ENCODE results near the gene FBF1.
"Not testable (repeated sequence)": the region's sequence is repeated elsewhere in the genome, so short reads cannot be mapped to it uniquely, and the experiment has no call there.

Gene FBF1

GRCh38 chr17:75970011-75970523 is 29.2 kb upstream of the FBF1 start:
- Mint-ChIP-seq H3K27me3 (no peaks in the 10 kb centered on the region), H3K4me1 (peaks cover 25% of the 10 kb centered on the region), H3K36me3 (peaks cover 8% of the 10 kb centered on the region), H3K27ac (no peak overlapping the region), H3K9me3 (no peaks in the 10 kb centered on the region), H3K4me3 (no peak overlapping the region)

GRCh38 chr17:75969044-75969443 is 28.2 kb upstream of the FBF1 start:
- not testable (repeated sequence) for H3K27ac Mint-ChIP-seq, H3K9me3 Mint-ChIP-seq, H3K36me3 Mint-ChIP-seq, H3K27me3 Mint-ChIP-seq, H3K4me3 Mint-ChIP-seq
- H3K4me1 Mint-ChIP-seq: peaks cover 29% of the 10 kb centered on the region

GRCh38 chr17:75965468-75965867 is 24.6 kb upstream of the FBF1 start:
- Mint-ChIP-seq H3K27ac (no peak overlapping the region), H3K4me1 (peaks cover 13% of the 10 kb centered on the region), H3K36me3 (peaks cover 2% of the 10 kb centered on the region), H3K9me3 (no peaks in the 10 kb centered on the region), H3K4me3 (no peak overlapping the region), H3K27me3 (no peaks in the 10 kb centered on the region)

- H3K27ac Mint-ChIP-seq: no peak overlapping the region
- H3K36me3 Mint-ChIP-seq: peaks cover 9% of the 10 kb centered on the region
- peaks cover 13% of the 10 kb centered on the region for H3K4me1 Mint-ChIP-seq
- H3K9me3 Mint-ChIP-seq: no peaks in the 10 kb centered on the region
- no peaks in the 10 kb centered on the region for H3K27me3 Mint-ChIP-seq
- H3K4me3 Mint-ChIP-seq: no peak overlapping the region
Observed at GRCh38 chr17:75959839-75960511, 19.1 kb upstream of the FBF1 start.

- H3K4me3 Mint-ChIP-seq: no peak overlapping the region
- H3K36me3 Mint-ChIP-seq: peaks cover 9% of the 10 kb centered on the region
Observed at GRCh38 chr17:75959051-75959838, 18.4 kb upstream of the FBF1 start.

GRCh38 chr17:75950855-75951554 is 10.2 kb upstream of the FBF1 start:
- peaks cover 9% of the 10 kb centered on the region for H3K36me3 Mint-ChIP-seq
- no peaks in the 10 kb centered on the region for H3K4me1 Mint-ChIP-seq
- no peak overlapping the region for H3K27ac Mint-ChIP-seq
- no peaks in the 10 kb centered on the region for H3K9me3 Mint-ChIP-seq
- no peaks in the 10 kb centered on the region for H3K27me3 Mint-ChIP-seq
- no peak overlapping the region for H3K4me3 Mint-ChIP-seq

More at GRCh38 chr17:75959051-75959838, 18.4 kb upstream of the FBF1 start:
- H3K27me3 Mint-ChIP-seq: no peaks in the 10 kb centered on the region
- H3K9me3 Mint-ChIP-seq: no peaks in the 10 kb centered on the region
- peaks cover 9% of the 10 kb centered on the region for H3K4me1 Mint-ChIP-seq
- no peak overlapping the region for H3K27ac Mint-ChIP-seq

GRCh38 chr17:75950421-75950820 is 9.6 kb upstream of the FBF1 start:
- H3K27ac Mint-ChIP-seq: no peak overlapping the region
- no peak overlapping the region for H3K4me3 Mint-ChIP-seq
- H3K27me3 Mint-ChIP-seq: no peaks in the 10 kb centered on the region
- H3K9me3 Mint-ChIP-seq: no peaks in the 10 kb centered on the region
- no peaks in the 10 kb centered on the region for H3K4me1 Mint-ChIP-seq
- peaks cover 9% of the 10 kb centered on the region for H3K36me3 Mint-ChIP-seq

- peaks cover 5% of the 10 kb centered on the region for H3K36me3 Mint-ChIP-seq
- H3K27ac Mint-ChIP-seq: no peak overlapping the region
- no peaks in the 10 kb centered on the region for H3K9me3 Mint-ChIP-seq
Observed at GRCh38 chr17:75945211-75945610, 4.4 kb upstream of the FBF1 start.

GRCh38 chr17:75943491-75943890 is 2.6 kb upstream of the FBF1 start:
- Mint-ChIP-seq H3K4me1 (peaks cover 12% of the 10 kb centered on the region), H3K9me3 (no peaks in the 10 kb centered on the region), H3K27ac (no peak overlapping the region), H3K36me3 (peaks cover 2% of the 10 kb centered on the region), H3K27me3 (no peaks in the 10 kb centered on the region), H3K4me3 (no peak overlapping the region)

More at GRCh38 chr17:75945211-75945610, 4.4 kb upstream of the FBF1 start:
- H3K4me1 Mint-ChIP-seq: peaks cover 10% of the 10 kb centered on the region
- H3K4me3 Mint-ChIP-seq: no peak overlapping the region
- H3K27me3 Mint-ChIP-seq: no peaks in the 10 kb centered on the region

- no peaks in the 10 kb centered on the region for H3K27me3 Mint-ChIP-seq
- no peaks in the 10 kb centered on the region for H3K36me3 Mint-ChIP-seq
- peaks cover 12% of the 10 kb centered on the region for H3K4me1 Mint-ChIP-seq
- H3K4me3 Mint-ChIP-seq: no peak overlapping the region
- H3K9me3 Mint-ChIP-seq: no peaks in the 10 kb centered on the region
- H3K27ac Mint-ChIP-seq: no peak overlapping the region
Observed at GRCh38 chr17:75942473-75942872, 1.6 kb upstream of the FBF1 start.

- Mint-ChIP-seq H3K4me3 (peak overlapping the region; percentile 92), H3K4me1 (peaks cover 12% of the 10 kb centered on the region), H3K27me3 (no peaks in the 10 kb centered on the region), H3K27ac (peak overlapping the region; percentile 72), H3K9me3 (no peaks in the 10 kb centered on the region), H3K36me3 (no peaks in the 10 kb centered on the region)
Observed at GRCh38 chr17:75941442-75941819, 589 bp upstream of the FBF1 start.

GRCh38 chr17:75937652-75938051 is 3.2 kb downstream of the FBF1 start:
- Mint-ChIP-seq H3K36me3 (no peaks in the 10 kb centered on the region), H3K4me3 (no peak overlapping the region), H3K4me1 (peaks cover 12% of the 10 kb centered on the region), H3K9me3 (no peaks in the 10 kb centered on the region), H3K27ac (no peak overlapping the region), H3K27me3 (no peaks in the 10 kb centered on the region)

GRCh38 chr17:75933808-75934207 is 7.0 kb downstream of the FBF1 start:
- Mint-ChIP-seq H3K9me3 (no peaks in the 10 kb centered on the region), H3K36me3 (no peaks in the 10 kb centered on the region), H3K4me3 (no peak overlapping the region)

GRCh38 chr17:75932852-75933251 is 8.0 kb downstream of the FBF1 start:
- no peak overlapping the region for H3K27ac Mint-ChIP-seq
- H3K4me3 Mint-ChIP-seq: no peak overlapping the region
- no peaks in the 10 kb centered on the region for H3K9me3 Mint-ChIP-seq
- H3K4me1 Mint-ChIP-seq: no peaks in the 10 kb centered on the region
- no peaks in the 10 kb centered on the region for H3K36me3 Mint-ChIP-seq
- H3K27me3 Mint-ChIP-seq: no peaks in the 10 kb centered on the region

More at GRCh38 chr17:75933808-75934207, 7.0 kb downstream of the FBF1 start:
- Mint-ChIP-seq H3K27me3 (no peaks in the 10 kb centered on the region), H3K27ac (no peak overlapping the region), H3K4me1 (no peaks in the 10 kb centered on the region)

- H3K36me3 Mint-ChIP-seq: no peaks in the 10 kb centered on the region
- H3K4me3 Mint-ChIP-seq: no peak overlapping the region
- no peaks in the 10 kb centered on the region for H3K9me3 Mint-ChIP-seq
- no peaks in the 10 kb centered on the region for H3K4me1 Mint-ChIP-seq
- H3K27ac Mint-ChIP-seq: no peak overlapping the region
- no peaks in the 10 kb centered on the region for H3K27me3 Mint-ChIP-seq
Observed at GRCh38 chr17:75931062-75931461, 9.8 kb downstream of the FBF1 start.
